OCI-LY3 (cell line): ENCODE measurements around the gene FAM131A.

ENCODE experiments used
- H2AFZ ChIP-seq: fragments of 200-600, 300-600 bp; shearing (Covaris generic); 2 replicates; pipeline ENCODE4 v1.6.0; 2014; ENCODE audit warnings: antibody characterized with exemption, low read depth, low read length
- H3K27ac ChIP-seq: fragments of 200-600, 300-600 bp; sonication (generic); 2 replicates; pipeline ENCODE4 v1.5.1; 2014; ENCODE audit warnings: mild to moderate bottlenecking, low read length, moderate library complexity, mixed read lengths
- H3K27me3 ChIP-seq: fragments of 200-600, 300-600 bp; sonication (generic); 2 replicates; pipeline ENCODE4 v1.6.1; 2014; ENCODE audit warnings: low read depth, low read length, mixed read lengths
- H3K36me3 ChIP-seq: fragments of 200-600, 300-600 bp; sonication (generic); replicated peaks from 2 replicates; pipeline ENCODE3; 2014; ENCODE audit warnings: low read depth, low read length, mixed read lengths
- H3K4me1 ChIP-seq: fragments of 300-600, 200-600 bp; sonication (generic); 2 replicates; pipeline ENCODE4 v1.6.1; 2014; ENCODE audit warnings: low read length, mixed read lengths
- H3K4me2 ChIP-seq: fragments of 200-600, 300-600 bp; sonication (generic); 2 replicates; pipeline ENCODE4 v1.6.1; 2014; ENCODE audit warnings: low read length, mixed read lengths
- H3K4me3 ChIP-seq: fragments of 300-600, 200-600 bp; sonication (generic); 2 replicates; pipeline ENCODE4 v1.5.1; 2014; ENCODE audit warnings: antibody characterized with exemption, mild to moderate bottlenecking, low read length, moderate library complexity
- H3K79me2 ChIP-seq: fragments of 300-600, 200-600 bp; shearing (Covaris generic); 2 replicates; pipeline ENCODE4 v1.6.1; 2014; ENCODE audit warnings: mild to moderate bottlenecking, low read length, mixed read lengths
- H3K9ac ChIP-seq: fragments of 300-600, 200-600 bp; shearing (Covaris generic); 2 replicates; pipeline ENCODE4 v1.6.0; 2014; ENCODE audit warnings: mild to moderate bottlenecking, low read length, moderate library complexity
- H3K9me3 ChIP-seq: fragments of 200-600, 300-600 bp; shearing (Covaris generic); 2 replicates; pipeline ENCODE4 v1.6.1; 2014; ENCODE audit warnings: low read length, mixed read lengths; ENCODE audit not compliant: insufficient read depth
- H4K20me1 ChIP-seq: fragments of 200-600, 300-600 bp; sonication (generic); 2 replicates; pipeline ENCODE4 v1.6.1; 2016; ENCODE audit warnings: low read length, mixed read lengths; ENCODE audit not compliant: insufficient read depth
- CTCF ChIP-seq: fragments of 200-600, 300-600 bp; sonication (generic); IDR thresholded peaks from 2 replicates; pipeline ENCODE4 v1.5.1; 2014; ENCODE audit warnings: antibody characterized with exemption, low read length, low read depth
- EZH2phosphoT487 ChIP-seq: fragments of 200-600 bp; shearing (Covaris generic); IDR thresholded peaks from 2 replicates; pipeline ENCODE4 v1.6.1; 2018; ENCODE audit warnings: antibody characterized with exemption, mixed run types, low read depth

FAM131A gene

GRCh38 chr3:184389935-184390528, 52.6 kb downstream of the FAM131A start:
- H3K4me1 ChIP-seq: no peaks in the 10 kb centered on the region
- H3K9ac ChIP-seq: no peak overlapping the region
- no peaks in the 10 kb centered on the region for H3K36me3 ChIP-seq
- TF ChIP-seq CTCF: no peak
- TF ChIP-seq EZH2phosphoT487: no peak
- H3K27me3 ChIP-seq: no peaks in the 10 kb centered on the region
- no peak overlapping the region for H3K27ac ChIP-seq
- no peak overlapping the region for H2AFZ ChIP-seq
- H3K9me3 ChIP-seq: no peaks in the 10 kb centered on the region
- H3K4me3 ChIP-seq: no peak overlapping the region
- no peak overlapping the region for H3K4me2 ChIP-seq
- H3K79me2 ChIP-seq: no peaks in the 10 kb centered on the region
- no peaks in the 10 kb centered on the region for H4K20me1 ChIP-seq

GRCh38 chr3:184391266-184391665, 53.9 kb downstream of the FAM131A start:
- H3K9ac ChIP-seq: no peak overlapping the region

GRCh38 chr3:184395320-184395660, 57.9 kb downstream of the FAM131A start:
- H3K4me3 ChIP-seq: no peak overlapping the region
- no peaks in the 10 kb centered on the region for H3K36me3 ChIP-seq
- H2AFZ ChIP-seq: no peak overlapping the region
- H3K4me2 ChIP-seq: no peak overlapping the region
- H3K27me3 ChIP-seq: 0 out of 2 replicates have a peak, but pooled peaks cover 2% of the 10 kb centered on the region
- H4K20me1 ChIP-seq: no peaks in the 10 kb centered on the region
- no peaks in the 10 kb centered on the region for H3K79me2 ChIP-seq
- H3K9ac ChIP-seq: no peak overlapping the region
- H3K9me3 ChIP-seq: no peaks in the 10 kb centered on the region
- H3K27ac ChIP-seq: no peak overlapping the region
- no peaks in the 10 kb centered on the region for H3K4me1 ChIP-seq
- no peak for TF ChIP-seq CTCF
- no peak for TF ChIP-seq EZH2phosphoT487

More at GRCh38 chr3:184391266-184391665, 53.9 kb downstream of the FAM131A start:
- TF ChIP-seq CTCF (no peak), EZH2phosphoT487 (no peak)
- H4K20me1 ChIP-seq: no peaks in the 10 kb centered on the region
- no peak overlapping the region for H3K4me2 ChIP-seq
- no peaks in the 10 kb centered on the region for H3K9me3 ChIP-seq
- H3K27me3 ChIP-seq: 0 out of 2 replicates have a peak, but pooled peaks cover 2% of the 10 kb centered on the region
- H3K4me1 ChIP-seq: no peaks in the 10 kb centered on the region
- no peak overlapping the region for H3K4me3 ChIP-seq
- no peaks in the 10 kb centered on the region for H3K36me3 ChIP-seq
- no peak overlapping the region for H2AFZ ChIP-seq
- no peaks in the 10 kb centered on the region for H3K79me2 ChIP-seq
- no peak overlapping the region for H3K27ac ChIP-seq
